IMR-90 (cell line): ENCODE data around the gene ZNF423. TPM values are rescaled to one million over a fixed set of nuclear protein-coding genes. Genes with fewer than 3 reads are reported as not detected.

Experiments
- ATAC-seq: fragments of 200-7000 bp; cut with Tn5 transposase; 2 replicates; pipeline ENCODE4 v1.9.1; 2020; ENCODE audit warnings: low read depth, mild to moderate bottlenecking, moderate library complexity
- BruUV-seq: library from RNA; stranded (reverse); fragments of 400-500 nt; replicated peaks from 2 replicates; lab custom pipeline; 2021; lab: Mats Ljungman, UMichigan
- CTCF ChIA-PET: fragments of 300-600 bp; formaldehyde crosslinking; extraction: SDS; loops from one replicate; lab custom pipeline; 2021; ENCODE audit warnings: antibody characterized with exemption; lab: Yijun Ruan, JAX
- POLR2A ChIA-PET: fragments of 300-600 bp; sonication (Branson Sonifier 250); formaldehyde crosslinking; loops from one replicate; lab custom pipeline; 2022; ENCODE audit warnings: antibody characterized with exemption; ENCODE audit not compliant: unreplicated experiment; lab: Charles Lee
- DNase-seq: peaks from one replicate; pipeline ENCODE4 v3.0.0; 2013
- H2AFZ ChIP-seq: replicated peaks from 2 replicates; pipeline ENCODE3; 2013; ENCODE audit warnings: low read length, mild to moderate bottlenecking; ENCODE audit not compliant: poor library complexity
- H2AK5ac ChIP-seq: 2 replicates; pipeline ENCODE4 v1.6.1; 2013; ENCODE audit warnings: low read depth, low read length, inconsistent platforms
- H2AK9ac ChIP-seq: replicated peaks from 2 replicates; pipeline ENCODE3; 2013; ENCODE audit warnings: mild to moderate bottlenecking, low read depth, low read length, moderate library complexity; ENCODE audit not compliant: poor library complexity
- H2BK120ac ChIP-seq: 2 replicates; pipeline ENCODE4 v1.6.1; 2013; ENCODE audit warnings: low read depth, low read length, inconsistent platforms
- H2BK15ac ChIP-seq: 3 replicates; pipeline ENCODE4 v1.6.1; 2013; ENCODE audit warnings: low read depth, low read length, inconsistent platforms
- H2BK20ac ChIP-seq: 2 replicates; pipeline ENCODE4 v1.6.1; 2013; ENCODE audit warnings: low read depth, mild to moderate bottlenecking, inconsistent platforms, low read length, moderate library complexity
- H2BK5ac ChIP-seq: 2 replicates; pipeline ENCODE4 v1.6.1; 2013; ENCODE audit warnings: mild to moderate bottlenecking, low read depth, low read length, inconsistent platforms; ENCODE audit not compliant: poor library complexity, severe bottlenecking
- H3K14ac ChIP-seq: replicated peaks from 2 replicates; pipeline ENCODE4 v1.6.1; 2013; ENCODE audit warnings: low read depth, low read length, inconsistent platforms
- H3K18ac ChIP-seq: 2 replicates; pipeline ENCODE4 v1.6.1; 2013; ENCODE audit warnings: low read depth, low read length, control low read depth
- H3K23ac ChIP-seq: 2 replicates; pipeline ENCODE4 v1.6.1; 2013; ENCODE audit warnings: low read depth, low read length, inconsistent platforms
- H3K27ac ChIP-seq: 2 replicates; pipeline ENCODE4 v1.5.1; 2013; ENCODE audit warnings: mild to moderate bottlenecking, control low read depth, low read length; ENCODE audit not compliant: insufficient read depth
- H3K27me3 ChIP-seq: 2 replicates; pipeline ENCODE4 v1.6.1; 2013; ENCODE audit warnings: low read length; ENCODE audit not compliant: control insufficient read depth, insufficient read depth
- H3K36me3 ChIP-seq: 2 replicates; pipeline ENCODE4 v1.6.1; 2013; ENCODE audit warnings: low read length, mixed read lengths; ENCODE audit not compliant: control insufficient read depth, insufficient read depth
- H3K4ac ChIP-seq: 2 replicates; pipeline ENCODE4 v1.6.1; 2013; ENCODE audit warnings: low read depth, low read length, inconsistent platforms
- H3K4me1 ChIP-seq: 2 replicates; pipeline ENCODE4 v1.6.1; 2013; ENCODE audit warnings: low read length, mixed read lengths; ENCODE audit not compliant: control insufficient read depth, insufficient read depth
- H3K4me2 ChIP-seq: 2 replicates; pipeline ENCODE4 v1.6.1; 2013; ENCODE audit warnings: low read depth, mild to moderate bottlenecking, control low read depth, low read length, moderate library complexity
- H3K4me3 ChIP-seq: 2 replicates; pipeline ENCODE4 v1.5.1; 2013; ENCODE audit warnings: low read depth, mild to moderate bottlenecking, control low read depth, low read length, moderate library complexity; ENCODE audit not compliant: insufficient read depth
- H3K56ac ChIP-seq: 2 replicates; pipeline ENCODE4 v1.6.1; 2013; ENCODE audit warnings: low read length, inconsistent platforms; ENCODE audit not compliant: insufficient read depth; ENCODE audit errors: extremely low read depth
- H3K79me1 ChIP-seq, 2 experiments: 2 replicates each; pipeline ENCODE4 v1.6.1; 2013; ENCODE audit warnings: low read length in 2 of 2, inconsistent platforms in 1 of 2, low read depth in 1 of 2
- H3K9ac ChIP-seq: 2 replicates; pipeline ENCODE4 v1.6.1; 2013; ENCODE audit warnings: low read depth, low read length, control low read depth
- H3K9me1 ChIP-seq: 2 replicates; pipeline ENCODE4 v1.6.1; 2013; ENCODE audit warnings: low read length, inconsistent platforms; ENCODE audit not compliant: insufficient read depth
- H3K9me3 ChIP-seq: 2 replicates; pipeline ENCODE4 v1.6.1; 2013; ENCODE audit warnings: low read length; ENCODE audit not compliant: control insufficient read depth, insufficient read depth
- H4K20me1 ChIP-seq: 2 replicates; pipeline ENCODE4 v1.6.1; 2013; ENCODE audit warnings: low read length, inconsistent platforms; ENCODE audit not compliant: insufficient read depth
- H4K5ac ChIP-seq: 2 replicates; pipeline ENCODE4 v1.6.1; 2013; ENCODE audit warnings: mild to moderate bottlenecking, low read depth, low read length, control low read depth
- H4K8ac ChIP-seq, 2 experiments: 2 replicates each; pipeline ENCODE4 v1.6.1; 2013; ENCODE audit warnings: low read depth in 2 of 2, low read length in 2 of 2, control low read depth in 1 of 2, inconsistent platforms in 1 of 2
- H4K91ac ChIP-seq: 2 replicates; pipeline ENCODE4 v1.6.1; 2013; ENCODE audit warnings: low read depth, low read length, inconsistent platforms; ENCODE audit not compliant: insufficient read depth
- CTCF ChIP-seq: conservative IDR thresholded peaks from 2 replicates; pipeline ENCODE4 v1.5.1; 2012; ENCODE audit warnings: mild to moderate bottlenecking, low read depth, low read length, improper control_type of control experiment
- MAZ ChIP-seq: IDR thresholded peaks from 2 replicates; pipeline ENCODE4 v1.6.1; 2012; ENCODE audit warnings: low read depth, mild to moderate bottlenecking, low read length, improper control_type of control experiment, moderate library complexity, borderline replicate concordance
- NFE2L2 ChIP-seq: fragments of 150-350 bp; IDR thresholded peaks from 2 replicates; pipeline ENCODE4 v1.6.1; 2016; ENCODE audit warnings: low read depth, mild to moderate bottlenecking, low read length
- RAD21 ChIP-seq: IDR thresholded peaks from 2 replicates; pipeline ENCODE4 v1.6.1; 2012; ENCODE audit warnings: low read length, improper control_type of control experiment
- RFX5 ChIP-seq: IDR thresholded peaks from 2 replicates; pipeline ENCODE4 v1.8.0; 2012; ENCODE audit warnings: low read depth, mild to moderate bottlenecking, low read length, moderate library complexity
- SMC3 ChIP-seq: fragments of 150-350 bp; IDR thresholded peaks from 2 replicates; pipeline ENCODE4 v1.6.1; 2016; ENCODE audit warnings: low read depth, mild to moderate bottlenecking, antibody characterized with exemption, low read length, moderate library complexity
- WGBS, 2 experiments: methylation state at CpG; one replicate each; pipeline versions ENCODE4 v1.1.5 to v1.1.7; 2013; ENCODE audit warnings: missing lambda C conversion rate in 2 of 2; ENCODE audit not compliant: insufficient read length in 1 of 2; ENCODE audit errors: extremely low coverage in 2 of 2; 5-methylcytosine and 5-hydroxymethylcytosine counted together
- dilution Hi-C: fragments of 300-500 bp; cut with HindIII; formaldehyde crosslinking; loops from one replicate; pipeline ENCODE4 v1.14.3; 2018; ENCODE audit warnings: low sequenced_read_pairs; ENCODE audit not compliant: unreplicated experiment
- in situ Hi-C: fragments of 300-500 bp; cut with MboI; formaldehyde crosslinking; loops from 3 replicates; pipeline ENCODE4 v1.14.3; 2019; ENCODE audit warnings: low sequenced_read_pairs, inconsistent platforms, mixed read lengths
- intact Hi-C: fragments of 100-400 bp; cut with micrococcal nuclease; formaldehyde crosslinking; loops from 2 replicates; pipeline ENCODE4 v1.10.0; 2022
- polyA plus RNA-seq, 3 experiments: library from polyadenylated mRNA; depleted of rRNA; stranded (reverse); fragments of >200 nt; gene quantifications; 2 replicates each; pipeline ENCODE4 v1.2.3, GENCODE V29; 2012; ENCODE audit warnings: low replicate concordance in 1 of 3
- total RNA-seq: library from RNA; depleted of rRNA; stranded (reverse); fragments of >200 nt; gene quantifications from 2 replicates; pipeline ENCODE4 v1.2.3, GENCODE V29; 2012
- TF ChIP-seq, protein P1 (sequence below): fragments of 150-350 bp; IDR thresholded peaks from 2 replicates; pipeline ENCODE4 v1.6.1; 2016; ENCODE audit warnings: low read depth, mild to moderate bottlenecking, low read length, moderate library complexity, borderline replicate concordance
- TF ChIP-seq, protein P2 (sequence below): fragments of 150-350 bp; IDR thresholded peaks from 2 replicates; pipeline ENCODE4 v1.6.1; 2017; ENCODE audit warnings: mild to moderate bottlenecking, antibody characterized with exemption, low read length, low read depth

ZNF423 gene
- total and polyA plus RNA-seq, 2 of the 4 experiments (the other 2 are of a cell fraction): under 0.01 to 0.10 TPM

DNA sequence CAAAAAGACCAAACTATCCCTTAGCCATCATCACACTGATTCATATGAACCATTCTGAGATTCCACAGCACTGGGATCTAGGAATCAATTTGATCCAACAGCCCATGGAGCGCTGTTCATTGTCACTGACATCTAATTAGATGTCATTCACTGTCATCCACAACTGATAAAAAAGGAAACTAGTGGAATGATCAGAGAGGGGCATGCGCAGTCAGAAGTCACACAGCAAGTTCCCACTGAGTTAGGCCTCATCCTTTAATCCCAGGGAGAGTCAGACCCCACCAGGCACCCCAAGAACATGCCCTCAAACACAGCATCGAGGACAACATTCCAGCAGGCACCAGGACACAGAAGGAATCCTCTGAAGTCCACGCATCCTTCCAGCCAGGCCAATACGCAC lies 88.5 kb downstream of the ZNF423 start:
- Histone ChIP-seq H3K27me3 (no peaks in the 10 kb centered on the region), H3K56ac (no peak overlapping the region), H3K4me1 (no peaks in the 10 kb centered on the region), H2BK15ac (no peak overlapping the region), H3K9me3 (no peaks in the 10 kb centered on the region), H3K79me1 (no peaks in the 10 kb centered on the region), H3K27ac (no peak overlapping the region), H4K20me1 (no peaks in the 10 kb centered on the region), H3K14ac (no peak overlapping the region), H2BK20ac (no peak overlapping the region), H2BK5ac (no peak overlapping the region), H3K18ac (no peak overlapping the region), H3K4me2 (no peak overlapping the region), H4K91ac (no peak overlapping the region), H2AK9ac (no peak overlapping the region), H2BK120ac (no peak overlapping the region), H4K8ac (no peak overlapping the region), H4K5ac (no peak overlapping the region), H2AFZ (no peak overlapping the region), H2AK5ac (no peak overlapping the region), H3K9me1 (no peaks in the 10 kb centered on the region), H3K4me3 (no peak overlapping the region), H3K36me3 (no peaks in the 10 kb centered on the region), H3K4ac (no peak overlapping the region), H3K9ac (no peak overlapping the region), H3K23ac (no peak overlapping the region)
- ATAC-seq: no peak
- ChIA-PET POLR2A (no interaction called here), CTCF (no interaction called here)
- no TSS peak for BruUV-seq
- in situ Hi-C loops (no loop called here), intact Hi-C loops (no loop called here), dilution Hi-C loops (no loop called here)
- no peak for DNase-seq
- WGBS, 2 experiments: no CpG with 5 or more reads among the region's 5 CpGs
- TF ChIP-seq SMC3 (no peak), RFX5 (no peak), RAD21 (no peak), NFE2L2 (no peak), CTCF (no peak), MAZ (no peak)
- TF ChIP-seq, protein P1, sequence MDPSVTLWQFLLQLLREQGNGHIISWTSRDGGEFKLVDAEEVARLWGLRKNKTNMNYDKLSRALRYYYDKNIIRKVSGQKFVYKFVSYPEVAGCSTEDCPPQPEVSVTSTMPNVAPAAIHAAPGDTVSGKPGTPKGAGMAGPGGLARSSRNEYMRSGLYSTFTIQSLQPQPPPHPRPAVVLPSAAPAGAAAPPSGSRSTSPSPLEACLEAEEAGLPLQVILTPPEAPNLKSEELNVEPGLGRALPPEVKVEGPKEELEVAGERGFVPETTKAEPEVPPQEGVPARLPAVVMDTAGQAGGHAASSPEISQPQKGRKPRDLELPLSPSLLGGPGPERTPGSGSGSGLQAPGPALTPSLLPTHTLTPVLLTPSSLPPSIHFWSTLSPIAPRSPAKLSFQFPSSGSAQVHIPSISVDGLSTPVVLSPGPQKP: no peak
- TF ChIP-seq, protein P2, sequence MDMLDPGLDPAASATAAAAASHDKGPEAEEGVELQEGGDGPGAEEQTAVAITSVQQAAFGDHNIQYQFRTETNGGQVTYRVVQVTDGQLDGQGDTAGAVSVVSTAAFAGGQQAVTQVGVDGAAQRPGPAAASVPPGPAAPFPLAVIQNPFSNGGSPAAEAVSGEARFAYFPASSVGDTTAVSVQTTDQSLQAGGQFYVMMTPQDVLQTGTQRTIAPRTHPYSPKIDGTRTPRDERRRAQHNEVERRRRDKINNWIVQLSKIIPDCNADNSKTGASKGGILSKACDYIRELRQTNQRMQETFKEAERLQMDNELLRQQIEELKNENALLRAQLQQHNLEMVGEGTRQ: no peak
